Frontal cortex (tissue), 4 donors: ENCODE data around the gene TMEM80. TPM values are rescaled to one million over a fixed set of nuclear protein-coding genes. Genes with fewer than 3 reads are reported as not detected.

Source experiments
- DNase-seq, 2 donors: peaks; one replicate each; pipeline ENCODE4 v3.0.0; 2012; ENCODE audit warnings: low spot score in 2 of 2
- FAIRE-seq: peaks from 2 replicates; lab custom pipeline; 2012; peaks lifted over from hg19 to GRCh38; lab: Jason Lieb, UNC
- total RNA-seq: library from RNA; depleted of rRNA; stranded (reverse); fragments of >200 nt; gene quantifications from one replicate; pipeline ENCODE4 v1.2.3, GENCODE V29; 2014
- donor health status: control.
- donor health status: control.
- donor health status: control.

TMEM80 gene
- total RNA-seq, 1 donor from 2014 or later, result 11.8 TPM

DNA sequence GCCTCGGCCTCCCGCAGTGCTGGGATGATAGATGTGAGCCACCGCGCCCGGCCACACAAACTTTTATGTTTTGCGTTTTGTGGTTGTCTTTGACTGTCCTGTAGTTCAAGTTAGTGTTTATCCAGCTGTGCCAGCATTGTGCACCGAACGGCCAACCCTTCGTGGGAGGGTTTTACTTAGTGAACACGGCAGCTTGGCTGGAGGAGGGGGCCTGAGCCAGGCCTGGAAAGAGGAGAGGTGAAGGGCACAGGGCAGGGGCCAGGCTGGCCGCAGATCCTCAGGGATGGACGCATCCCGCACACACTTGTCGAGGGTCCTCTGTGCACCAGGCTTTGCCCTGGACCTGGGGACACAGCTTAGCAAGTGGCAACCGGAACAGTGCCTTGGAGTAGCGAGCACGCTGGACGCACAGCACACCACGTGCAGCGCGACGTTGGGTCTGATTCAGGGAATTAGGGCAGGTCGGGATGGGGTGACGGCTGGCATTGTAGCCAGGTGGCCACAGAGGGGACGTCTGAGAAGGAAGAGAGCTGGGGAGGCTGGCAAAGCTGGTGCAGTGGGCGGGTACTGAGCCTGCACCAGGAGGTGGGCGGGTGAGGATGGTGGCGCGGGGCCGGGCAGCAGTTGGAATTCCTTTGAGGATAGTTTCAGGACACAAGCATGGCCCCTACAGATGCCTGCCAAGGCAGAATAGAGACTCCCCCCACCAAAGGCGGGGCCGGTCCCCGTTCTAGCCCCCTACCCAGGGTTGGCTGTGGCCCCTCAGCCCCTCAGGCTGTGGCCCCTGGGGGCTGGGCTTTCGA lies 23.8 kb downstream of the TMEM80 start:
- FAIRE-seq, result no peak
- DNase-seq, result no peak

DNA sequence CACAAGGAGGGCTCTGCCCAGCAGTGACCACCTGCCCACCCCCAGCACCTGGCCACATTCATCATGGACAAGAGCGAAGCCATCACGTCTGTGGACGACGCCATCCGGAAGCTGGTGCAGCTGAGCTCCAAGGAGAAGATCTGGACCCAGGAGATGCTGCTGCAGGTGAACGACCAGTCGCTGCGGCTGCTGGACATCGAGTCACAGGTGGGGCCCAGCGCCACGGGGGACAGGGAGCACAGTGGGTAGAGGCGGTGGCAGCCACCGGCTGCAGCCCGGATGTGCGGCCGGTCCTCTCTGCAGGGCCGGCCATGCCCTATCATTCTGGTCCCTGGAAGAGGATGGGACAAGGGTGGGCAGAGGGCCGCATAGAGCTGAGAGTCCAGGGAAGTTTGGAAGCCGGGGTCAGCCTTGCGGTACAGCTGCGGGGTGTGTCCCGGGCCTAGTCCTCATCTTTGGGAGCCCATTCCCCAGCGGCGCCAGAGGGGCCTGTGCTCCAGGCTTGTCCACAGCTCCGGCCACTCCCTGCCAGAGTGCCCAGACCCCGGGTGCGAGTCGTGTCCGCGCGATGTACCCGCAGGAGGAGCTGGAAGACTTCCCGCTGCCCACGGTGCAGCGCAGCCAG lies 24.5 kb downstream of the TMEM80 start:
- no peak for DNase-seq
- FAIRE-seq, result no peak

DNA sequence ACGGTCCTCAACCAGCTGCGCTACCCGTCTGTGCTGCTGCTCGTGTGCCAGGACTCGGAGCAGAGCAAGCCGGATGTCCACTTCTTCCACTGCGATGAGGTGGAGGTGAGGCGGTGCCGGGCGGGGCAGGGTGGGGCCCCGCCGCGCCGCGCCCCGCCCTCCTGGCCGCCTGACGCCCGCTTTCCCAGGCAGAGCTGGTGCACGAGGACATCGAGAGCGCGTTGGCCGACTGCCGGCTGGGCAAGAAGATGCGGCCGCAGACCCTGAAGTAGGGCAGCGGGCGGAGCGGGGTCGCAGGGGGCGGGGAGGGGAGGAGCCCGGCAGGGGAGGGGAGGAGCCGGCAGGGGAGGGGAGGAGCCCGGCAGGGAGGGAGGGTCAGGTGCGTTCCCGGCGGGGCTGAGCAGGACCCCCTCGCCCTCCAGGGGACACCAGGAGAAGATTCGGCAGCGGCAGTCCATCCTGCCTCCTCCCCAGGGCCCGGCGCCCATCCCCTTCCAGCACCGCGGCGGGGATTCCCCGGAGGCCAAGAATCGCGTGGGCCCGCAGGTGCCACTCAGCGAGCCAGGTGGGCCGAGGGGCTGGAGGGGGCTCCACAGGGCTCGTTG lies 25.1 kb downstream of the TMEM80 start:
- FAIRE-seq (no peak), DNase-seq (peak in 1 of 2 donors; percentile 48)

DNA sequence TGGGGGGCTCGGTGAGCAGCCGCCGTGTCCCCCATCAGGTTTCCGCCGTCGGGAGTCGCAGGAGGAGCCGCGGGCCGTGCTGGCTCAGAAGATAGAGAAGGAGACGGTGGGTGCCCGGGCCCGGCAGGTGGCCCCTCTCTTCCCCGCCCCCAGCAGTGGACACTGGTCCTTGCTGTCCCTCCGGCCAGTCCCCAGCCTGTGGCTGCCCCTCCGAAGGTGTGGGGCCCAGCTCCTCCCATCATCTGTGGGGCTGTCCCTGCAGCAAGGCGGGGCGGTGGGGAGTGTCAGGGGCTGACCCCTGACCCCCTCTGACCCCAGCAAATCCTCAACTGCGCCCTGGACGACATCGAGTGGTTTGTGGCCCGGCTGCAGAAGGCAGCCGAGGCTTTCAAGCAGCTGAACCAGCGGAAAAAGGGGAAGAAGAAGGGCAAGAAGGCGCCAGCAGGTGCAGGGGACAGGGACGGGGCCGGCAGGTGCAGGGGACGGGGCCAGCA lies 25.7 kb downstream of the TMEM80 start:
- FAIRE-seq, result no peak

DNA sequence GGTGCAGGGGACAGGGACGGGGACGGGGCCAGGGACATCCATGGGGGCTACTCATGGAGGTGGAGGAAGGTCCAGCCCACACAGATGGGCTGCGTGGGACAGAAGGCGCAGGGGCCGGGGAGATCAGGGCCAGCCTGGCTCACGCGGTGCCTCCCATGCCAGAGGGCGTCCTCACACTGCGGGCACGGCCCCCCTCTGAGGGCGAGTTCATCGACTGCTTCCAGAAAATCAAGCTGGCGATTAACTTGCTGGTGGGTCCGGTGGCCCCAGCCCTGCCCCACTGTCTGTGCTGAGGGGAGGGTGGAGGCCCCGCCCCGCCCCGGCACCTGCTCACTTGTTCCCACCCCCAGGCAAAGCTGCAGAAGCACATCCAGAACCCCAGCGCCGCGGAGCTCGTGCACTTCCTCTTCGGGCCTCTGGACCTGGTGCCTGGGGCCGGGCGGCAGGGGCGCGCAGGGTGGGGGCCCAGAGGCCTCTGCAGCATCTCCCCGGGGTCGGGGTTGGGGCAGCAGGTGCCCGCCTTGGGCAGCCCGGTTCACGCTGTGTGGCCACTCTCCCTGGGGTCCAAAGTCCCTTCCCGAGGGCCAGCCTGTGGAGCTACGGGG lies 26.2 kb downstream of the TMEM80 start:
- DNase-seq (no peak), FAIRE-seq (no peak)

More for the DNA sequence above, 25.7 kb downstream of the TMEM80 start:
- DNase-seq, result no peak

DNA sequence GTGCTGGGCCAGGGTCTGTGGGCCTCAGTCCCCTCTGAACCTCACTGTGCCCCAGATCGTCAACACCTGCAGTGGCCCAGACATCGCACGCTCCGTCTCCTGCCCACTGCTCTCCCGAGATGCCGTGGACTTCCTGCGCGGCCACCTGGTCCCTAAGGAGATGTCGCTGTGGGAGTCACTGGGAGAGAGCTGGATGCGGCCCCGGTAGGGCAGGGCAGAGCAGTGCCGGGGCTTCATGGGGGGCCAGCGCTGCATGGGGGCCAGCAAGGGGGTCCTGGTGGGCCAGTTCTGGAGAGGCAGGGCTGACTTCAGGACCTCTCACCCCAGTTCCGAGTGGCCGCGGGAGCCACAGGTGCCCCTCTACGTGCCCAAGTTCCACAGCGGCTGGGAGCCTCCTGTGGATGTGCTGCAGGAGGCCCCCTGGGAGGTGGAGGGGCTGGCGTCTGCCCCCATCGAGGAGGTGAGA lies 26.8 kb downstream of the TMEM80 start:
- FAIRE-seq, result no peak
- DNase-seq, result no peak

DNA sequence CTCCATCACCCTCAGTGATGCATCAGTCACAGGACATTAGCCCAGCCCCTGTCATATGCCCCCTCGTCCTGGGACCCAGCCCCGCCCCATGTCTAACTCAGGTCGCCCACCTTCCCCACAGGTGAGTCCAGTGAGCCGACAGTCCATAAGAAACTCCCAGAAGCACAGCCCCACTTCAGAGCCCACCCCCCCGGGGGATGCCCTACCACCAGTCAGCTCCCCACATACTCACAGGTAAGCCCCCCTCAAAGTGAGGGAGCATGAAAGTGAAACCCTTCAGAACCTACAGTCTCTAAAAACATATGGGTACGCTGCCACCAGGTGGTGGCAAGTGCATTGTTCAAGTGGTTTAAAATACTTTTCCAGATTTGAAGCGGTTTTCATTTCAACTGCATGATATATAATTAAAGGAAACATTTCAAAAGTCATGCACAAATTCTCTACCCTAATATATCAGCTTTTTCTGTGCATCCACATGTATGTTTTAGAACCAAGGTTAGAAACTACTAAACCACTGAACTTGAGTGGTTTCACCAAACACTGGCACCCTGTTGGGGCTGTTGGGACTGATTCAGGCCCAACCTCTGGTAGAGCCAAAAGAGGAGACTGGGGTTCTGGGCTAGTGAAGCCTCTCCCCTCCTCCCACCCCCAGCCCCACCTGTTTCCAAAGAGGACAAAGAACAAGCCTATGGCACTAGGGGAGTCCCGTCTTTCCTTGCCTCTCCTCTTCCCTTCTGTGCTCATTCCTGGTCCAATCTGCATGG lies 27.7 kb downstream of the TMEM80 start:
- no peak for FAIRE-seq

DNA sequence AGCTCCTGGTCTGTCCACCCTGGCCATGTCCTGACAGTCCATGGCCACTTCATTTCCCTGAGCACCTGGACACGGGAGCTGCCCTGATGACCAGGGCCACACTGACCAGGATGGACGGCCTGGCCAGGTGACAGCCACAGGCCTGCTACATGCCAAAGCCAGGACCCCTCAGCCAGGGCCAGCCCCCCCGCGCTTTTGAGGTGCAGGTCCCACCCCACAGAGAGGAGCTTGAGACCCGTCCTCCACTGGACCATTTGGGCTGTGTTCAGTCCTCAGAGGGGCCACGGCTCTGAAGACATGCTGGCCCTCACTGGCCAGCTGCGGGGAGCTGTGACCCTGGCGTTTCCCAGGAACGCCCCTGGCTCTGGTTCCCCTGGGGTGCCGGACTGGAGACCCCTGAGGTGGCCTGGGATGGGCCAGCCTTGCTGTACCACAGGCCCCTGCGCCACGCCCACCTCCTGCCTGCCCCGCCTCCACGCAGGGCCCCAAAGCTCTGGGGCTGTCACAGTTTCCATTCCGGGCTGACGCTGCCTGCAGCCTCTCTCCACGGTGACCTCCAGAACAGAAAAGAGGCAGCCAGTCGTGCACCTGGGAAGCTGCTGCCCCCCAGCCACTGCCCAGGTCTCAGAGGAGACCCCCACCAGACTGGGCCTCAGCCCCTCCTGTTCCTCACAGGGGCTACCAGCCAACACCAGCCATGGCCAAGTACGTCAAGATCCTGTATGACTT lies 28.6 kb downstream of the TMEM80 start:
- DNase-seq (peak in 1 of 2 donors; percentile 26), FAIRE-seq (no peak)

More for the DNA sequence above, 27.7 kb downstream of the TMEM80 start:
- DNase-seq, result peak; percentile 66 to 77

DNA sequence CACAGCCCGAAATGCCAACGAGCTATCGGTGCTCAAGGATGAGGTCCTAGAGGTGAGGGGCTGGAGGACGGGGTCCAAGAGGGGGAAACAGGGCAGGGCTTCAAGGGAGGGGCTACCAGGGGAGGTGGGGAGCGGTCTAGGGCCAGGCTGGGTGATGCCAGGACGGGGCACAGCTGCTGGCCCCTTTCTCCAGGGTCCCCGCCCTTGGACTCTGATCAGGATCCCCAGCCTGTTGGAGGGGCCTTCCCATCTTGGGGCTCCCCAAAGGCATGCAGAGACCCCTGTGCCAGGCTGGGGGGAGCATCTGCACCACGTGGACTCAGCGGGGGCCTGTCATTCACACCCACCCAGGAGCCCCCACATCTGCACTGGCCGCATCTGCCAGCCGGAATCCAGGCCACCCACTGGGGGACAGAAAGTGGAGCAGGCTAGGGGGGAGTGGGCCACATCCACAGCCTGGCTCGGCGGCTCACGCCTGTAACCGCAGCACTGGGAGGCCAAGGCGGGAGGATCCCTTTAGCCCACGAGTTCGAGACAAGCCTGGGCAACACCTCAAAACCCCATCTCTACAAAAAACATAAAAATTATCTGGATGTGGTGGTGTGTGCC lies 29.3 kb downstream of the TMEM80 start:
- FAIRE-seq, result no peak
- DNase-seq, result peak in 1 of 2 donors; percentile 14

DNA sequence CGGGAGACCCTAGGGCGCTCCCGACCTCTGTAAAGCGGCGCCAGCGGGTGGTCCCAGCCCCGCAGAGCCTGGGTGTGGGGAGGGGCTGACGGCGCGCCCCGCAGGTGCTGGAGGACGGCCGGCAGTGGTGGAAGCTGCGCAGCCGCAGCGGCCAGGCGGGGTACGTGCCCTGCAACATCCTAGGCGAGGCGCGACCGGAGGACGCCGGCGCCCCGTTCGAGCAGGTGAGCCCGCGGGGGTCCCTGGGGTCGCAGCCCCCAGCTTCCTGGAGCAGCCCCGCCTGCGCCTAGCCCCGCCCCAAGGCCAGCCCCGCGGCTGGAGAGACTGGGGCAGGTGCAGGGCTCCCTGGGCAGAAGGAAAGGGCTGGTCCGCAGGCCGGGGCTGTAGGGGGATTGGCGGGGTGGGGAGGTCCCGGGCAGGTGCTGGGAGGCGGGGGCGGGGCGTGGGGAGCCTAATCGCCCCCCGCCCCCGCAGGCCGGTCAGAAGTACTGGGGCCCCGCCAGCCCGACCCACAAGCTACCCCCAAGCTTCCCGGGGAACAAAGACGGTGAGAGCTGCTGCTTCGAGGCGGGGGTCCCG lies 30.1 kb downstream of the TMEM80 start:
- FAIRE-seq (no peak), DNase-seq (peak in 1 of 2 donors; percentile 39)

DNA sequence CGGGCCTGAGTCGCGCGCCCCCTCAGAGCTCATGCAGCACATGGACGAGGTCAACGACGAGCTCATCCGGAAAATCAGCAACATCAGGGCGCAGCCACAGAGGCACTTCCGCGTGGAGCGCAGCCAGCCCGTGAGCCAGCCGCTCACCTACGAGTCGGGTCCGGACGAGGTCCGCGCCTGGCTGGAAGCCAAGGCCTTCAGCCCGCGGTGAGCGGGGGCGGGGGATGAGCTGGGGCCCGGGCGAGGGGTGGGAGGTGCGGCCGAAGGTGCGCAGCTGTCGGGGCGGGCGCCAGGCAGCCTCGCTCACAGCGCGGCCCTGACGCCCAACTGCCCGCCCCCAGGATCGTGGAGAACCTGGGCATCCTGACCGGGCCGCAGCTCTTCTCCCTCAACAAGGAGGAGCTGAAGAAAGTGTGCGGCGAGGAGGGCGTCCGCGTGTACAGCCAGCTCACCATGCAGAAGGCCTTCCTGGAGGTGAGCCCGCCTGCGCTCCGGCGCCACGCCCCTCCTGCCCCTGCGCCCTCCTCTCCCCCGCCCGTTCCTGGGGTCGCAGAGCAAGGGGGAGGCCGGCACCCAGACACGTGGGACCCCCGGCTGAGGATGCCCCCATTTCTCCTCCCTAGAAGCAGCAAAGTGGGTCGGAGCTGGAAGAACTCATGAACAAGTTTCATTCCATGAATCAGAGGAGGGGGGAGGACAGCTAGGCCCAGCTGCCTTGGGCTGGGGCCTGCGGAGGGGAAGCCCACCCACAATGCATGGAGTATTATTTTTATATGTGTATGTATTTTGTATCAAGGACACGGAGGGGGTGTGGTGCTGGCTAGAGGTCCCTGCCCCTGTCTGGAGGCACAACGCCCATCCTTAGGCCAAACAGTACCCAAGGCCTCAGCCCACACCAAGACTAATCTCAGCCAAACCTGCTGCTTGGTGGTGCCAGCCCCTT lies 30.9 kb downstream of the TMEM80 start:
- FAIRE-seq (no peak), DNase-seq (peak; percentile 52 to 60)

DNA sequence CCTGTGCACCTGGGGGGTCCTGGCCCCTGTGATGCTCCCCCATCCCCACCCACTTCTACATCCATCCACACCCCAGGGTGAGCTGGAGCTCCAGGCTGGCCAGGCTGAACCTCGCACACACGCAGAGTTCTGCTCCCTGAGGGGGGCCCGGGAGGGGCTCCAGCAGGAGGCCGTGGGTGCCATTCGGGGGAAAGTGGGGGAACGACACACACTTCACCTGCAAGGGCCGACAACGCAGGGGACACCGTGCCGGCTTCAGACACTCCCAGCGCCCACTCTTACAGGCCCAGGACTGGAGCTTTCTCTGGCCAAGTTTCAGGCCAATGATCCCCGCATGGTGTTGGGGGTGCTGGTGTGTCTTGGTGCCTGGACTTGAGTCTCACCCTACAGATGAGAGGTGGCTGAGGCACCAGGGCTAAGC lies 31.7 kb downstream of the TMEM80 start:
- FAIRE-seq (no peak), DNase-seq (no peak)

DNA sequence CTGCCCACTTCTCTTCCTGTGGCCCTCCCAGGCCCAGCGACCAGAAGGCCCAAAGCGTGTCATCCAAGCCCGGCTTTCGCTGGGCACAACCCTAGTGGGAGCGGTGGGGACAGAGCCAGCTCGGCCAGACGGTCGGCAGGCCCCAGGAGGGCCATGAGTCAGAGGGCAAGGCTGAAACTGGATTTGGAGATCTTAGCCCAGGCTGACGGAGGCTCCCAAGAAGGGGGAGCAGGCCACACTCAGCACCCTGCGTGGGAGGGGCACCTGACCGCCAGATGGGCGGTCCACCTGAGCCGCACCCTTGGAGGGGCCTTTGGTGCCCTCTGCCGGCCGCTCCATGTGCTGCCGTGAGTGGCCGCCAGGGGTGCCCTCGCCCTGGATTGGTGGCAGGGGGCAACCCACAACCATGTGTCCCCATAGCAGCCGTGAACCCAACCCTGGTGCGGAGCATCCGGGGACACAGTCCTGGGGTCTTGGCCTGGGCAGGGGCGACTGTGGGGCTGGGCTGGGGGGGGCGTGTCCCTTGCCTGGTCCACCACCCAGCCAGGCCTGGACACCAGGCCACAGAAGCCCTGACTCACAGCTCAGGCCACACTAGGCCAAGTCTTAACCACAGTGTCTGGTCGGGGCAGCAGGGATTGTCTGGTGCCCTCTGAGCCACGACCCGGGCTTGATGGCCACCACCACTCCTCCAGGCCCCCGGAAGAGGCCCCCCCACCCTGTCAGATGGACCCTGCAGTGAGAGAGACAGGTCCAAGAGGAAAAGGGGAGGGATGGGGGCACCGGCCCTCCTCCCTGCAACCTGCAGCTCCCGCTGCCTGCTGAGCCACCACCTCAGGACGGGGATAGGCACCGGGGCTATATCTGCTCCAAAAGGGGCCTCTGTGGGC lies 32.5 kb downstream of the TMEM80 start:
- peak; percentile 92 for DNase-seq
- FAIRE-seq, result no peak

DNA sequence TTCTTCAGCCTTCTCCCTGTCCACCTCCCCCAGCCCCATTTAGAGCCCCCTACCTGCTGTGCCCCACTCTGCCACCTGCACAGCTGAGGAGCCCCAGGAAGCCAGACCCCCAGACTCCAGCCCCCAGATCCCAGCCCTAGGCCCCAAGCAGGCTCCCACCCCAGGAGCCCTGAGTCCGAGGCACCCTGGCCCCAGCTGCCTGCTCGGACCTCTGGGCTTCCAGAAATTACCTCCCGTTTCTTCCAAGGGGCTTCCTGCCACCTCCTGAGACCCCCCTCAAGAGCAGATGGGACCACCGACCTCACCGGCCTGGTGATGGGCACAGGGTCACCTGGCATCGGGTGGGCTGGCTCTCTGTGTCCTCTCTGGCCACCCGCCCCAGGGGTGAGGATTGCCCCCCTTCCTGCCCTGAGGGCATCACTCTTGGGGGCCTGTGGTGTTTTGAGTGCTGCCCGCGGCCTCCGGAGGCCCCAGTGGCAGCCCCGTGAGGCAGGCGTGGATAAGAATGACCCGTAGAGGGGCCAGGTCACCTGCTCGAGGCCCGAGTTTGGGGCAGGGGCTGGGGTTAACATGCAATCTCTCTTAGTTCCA lies 33.4 kb downstream of the TMEM80 start:
- peak in 1 of 2 donors; percentile 31 for DNase-seq
- FAIRE-seq, result no peak

DNA sequence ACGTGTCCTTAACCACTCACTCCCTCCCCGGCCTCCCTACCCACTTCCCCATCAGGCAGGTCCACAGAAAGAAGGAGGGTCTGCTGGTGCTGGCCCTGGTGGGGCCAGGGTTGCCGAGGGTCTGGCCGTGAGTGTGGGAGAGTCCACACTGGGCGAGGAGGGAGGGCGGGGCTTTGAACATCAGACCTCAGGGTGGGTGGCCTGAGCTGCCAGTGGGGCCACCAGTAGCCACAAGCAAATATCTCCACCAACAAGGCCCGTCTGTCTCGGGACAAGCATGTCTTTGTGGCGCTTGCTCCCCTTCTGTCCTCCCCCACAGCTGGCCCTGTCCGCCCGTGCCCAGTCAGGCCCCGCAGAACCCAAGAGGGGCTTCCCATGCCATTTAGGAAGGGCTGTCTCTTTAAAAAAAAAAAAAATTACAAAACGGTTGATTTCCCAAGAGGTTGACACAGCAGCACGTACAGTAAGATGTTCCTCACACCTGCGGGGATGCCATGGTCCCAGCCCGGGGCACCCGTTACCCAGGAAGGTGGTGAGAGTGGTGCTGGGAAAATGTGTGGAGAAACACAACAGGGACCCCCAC lies 34.0 kb downstream of the TMEM80 start:
- FAIRE-seq, result no peak
- DNase-seq, result peak; percentile 57 to 84
